Thoracic aorta (tissue), 2 donors: ENCODE measurements around the gene SLC7A6. TPM values are rescaled to one million over a fixed set of nuclear protein-coding genes. Genes with fewer than 3 reads are reported as not detected.

ENCODE experiments used
- ATAC-seq: fragments of 150-250 bp; one replicate; pipeline ENCODE4 v1.8.0; 2017; ENCODE audit warnings: low read depth; ENCODE audit not compliant: insufficient number of reproducible peaks, low FRiP score
- DNase-seq: peaks from one replicate; pipeline ENCODE4 v3.0.0-alpha.2; 2020; ENCODE audit warnings: low spot score
- H3K27ac ChIP-seq, 2 donors: fragments of 200-600 bp; sonication (generic); 1 replicate in 1 of 2; 2 replicates in 1 of 2; pipeline ENCODE4 v1.5.1; 2016; ENCODE audit warnings: mild to moderate bottlenecking in 2 of 2, moderate library complexity in 2 of 2
- H3K27me3 ChIP-seq: fragments of 200-600 bp; sonication (generic); replicated peaks from 2 replicates; pipeline ENCODE4 v1.6.0; 2016; ENCODE audit warnings: mild to moderate bottlenecking; ENCODE audit not compliant: insufficient read depth
- H3K36me3 ChIP-seq: fragments of 200-600 bp; sonication (generic); one replicate; pipeline ENCODE4 v1.5.1; 2016
- H3K4me1 ChIP-seq, 2 donors: fragments of 200-600 bp; sonication (generic); 1 replicate in 1 of 2; 2 replicates in 1 of 2; pipeline versions ENCODE4 v1.5.1 to v1.6.0; 2016; ENCODE audit warnings: low read depth in 2 of 2, mild to moderate bottlenecking in 1 of 2; ENCODE audit not compliant: control insufficient read depth in 1 of 2
- H3K4me3 ChIP-seq: fragments of 200-600 bp; sonication (generic); 2 replicates; pipeline ENCODE4 v1.5.1; 2016; ENCODE audit warnings: mild to moderate bottlenecking
- H3K9me3 ChIP-seq: fragments of 200-600 bp; sonication (generic); 2 replicates; pipeline ENCODE4 v1.5.1; 2016
- total RNA-seq, 2 donors: library from RNA; depleted of rRNA; stranded (reverse); fragments of >200 nt; gene quantifications; one replicate each; pipeline versions ENCODE4 v1.1.0 to v1.2.3, GENCODE V29; 2016
- TF ChIP-seq, protein P1 (sequence below): fragments of 200-600 bp; sonication (generic); IDR thresholded peaks from one replicate; pipeline ENCODE4 v1.5.1; 2019; ENCODE audit warnings: antibody characterized with exemption

The SLC7A6 gene
- total RNA-seq, 2 donors from 2014 or later, result 92.1 to 125 TPM

DNA sequence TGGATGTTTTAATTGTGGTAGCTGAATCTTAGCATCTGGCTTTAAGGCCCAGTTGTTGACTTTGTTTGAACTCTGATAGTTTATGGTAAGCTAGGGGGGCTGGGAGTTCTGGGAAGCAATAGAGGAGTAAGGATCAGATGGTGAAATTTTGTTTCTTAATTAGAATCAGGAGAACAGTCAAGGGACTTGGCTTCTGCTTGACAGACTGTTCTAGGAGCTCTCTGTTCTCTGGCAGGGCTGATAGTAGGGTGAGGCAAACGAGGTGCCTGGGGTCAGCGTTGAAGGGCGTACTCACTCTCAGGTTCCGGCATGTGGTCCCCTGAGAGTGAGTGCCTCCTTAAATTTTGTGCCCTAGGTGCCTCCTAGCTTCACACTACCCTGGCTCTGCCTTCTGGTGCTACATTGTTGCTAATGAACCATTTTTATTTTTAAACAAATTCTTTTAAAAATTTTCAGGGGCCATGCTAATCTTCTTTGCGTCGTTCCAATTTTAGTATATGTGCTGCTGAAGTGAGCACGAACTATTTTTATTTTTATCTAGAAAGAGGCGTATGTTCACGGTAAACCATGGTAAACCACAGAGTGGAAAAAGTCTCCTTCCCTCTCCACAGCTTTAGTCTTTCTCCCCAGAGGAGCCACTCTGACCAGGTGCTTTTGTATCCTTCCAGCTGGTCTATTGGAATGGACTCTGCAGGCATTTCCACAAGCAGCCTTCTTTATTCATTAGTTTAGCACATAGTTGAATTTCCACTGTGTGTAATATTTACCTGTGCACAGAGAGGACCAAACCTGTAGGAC is 19.7 kb downstream of the SLC7A6 start:
- H3K36me3 ChIP-seq, result peaks cover 5% of the 10 kb centered on the region
- DNase-seq (no peak), ATAC-seq (no peak)
- H3K9me3 ChIP-seq, result no peaks in the 10 kb centered on the region
- no peak overlapping the region for H3K4me3 ChIP-seq
- H3K27ac ChIP-seq, result peak overlapping the region; percentile 35 to 63
- H3K27me3 ChIP-seq, result no peaks in the 10 kb centered on the region
- peaks cover 39 to 54% of the 10 kb centered on the region in 2 donors for H3K4me1 ChIP-seq
- TF ChIP-seq, protein P1, sequence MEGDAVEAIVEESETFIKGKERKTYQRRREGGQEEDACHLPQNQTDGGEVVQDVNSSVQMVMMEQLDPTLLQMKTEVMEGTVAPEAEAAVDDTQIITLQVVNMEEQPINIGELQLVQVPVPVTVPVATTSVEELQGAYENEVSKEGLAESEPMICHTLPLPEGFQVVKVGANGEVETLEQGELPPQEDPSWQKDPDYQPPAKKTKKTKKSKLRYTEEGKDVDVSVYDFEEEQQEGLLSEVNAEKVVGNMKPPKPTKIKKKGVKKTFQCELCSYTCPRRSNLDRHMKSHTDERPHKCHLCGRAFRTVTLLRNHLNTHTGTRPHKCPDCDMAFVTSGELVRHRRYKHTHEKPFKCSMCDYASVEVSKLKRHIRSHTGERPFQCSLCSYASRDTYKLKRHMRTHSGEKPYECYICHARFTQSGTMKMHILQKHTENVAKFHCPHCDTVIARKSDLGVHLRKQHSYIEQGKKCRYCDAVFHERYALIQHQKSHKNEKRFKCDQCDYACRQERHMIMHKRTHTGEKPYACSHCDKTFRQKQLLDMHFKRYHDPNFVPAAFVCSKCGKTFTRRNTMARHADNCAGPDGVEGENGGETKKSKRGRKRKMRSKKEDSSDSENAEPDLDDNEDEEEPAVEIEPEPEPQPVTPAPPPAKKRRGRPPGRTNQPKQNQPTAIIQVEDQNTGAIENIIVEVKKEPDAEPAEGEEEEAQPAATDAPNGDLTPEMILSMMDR, result no peak

DNA sequence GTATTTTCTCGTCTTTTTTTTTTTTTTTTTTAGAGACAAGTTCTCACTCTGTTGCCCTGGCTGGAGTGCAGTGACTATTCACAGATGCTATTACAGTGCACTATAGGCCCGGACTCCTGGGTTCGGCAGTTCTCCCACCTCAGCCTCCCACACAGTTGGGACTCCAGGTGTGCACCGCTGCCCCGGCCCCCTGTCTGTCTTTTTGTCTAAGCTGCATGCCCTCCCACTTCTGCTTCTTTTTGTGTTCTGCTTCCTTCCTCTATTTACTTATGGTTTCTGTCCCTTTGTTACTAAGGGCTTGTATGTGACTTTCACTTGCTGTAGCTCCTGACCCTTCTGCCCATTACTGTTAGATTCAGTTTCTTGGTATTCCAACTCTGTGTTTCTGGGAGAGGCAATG is 20.5 kb downstream of the SLC7A6 start:
- H3K9me3 ChIP-seq, result no peaks in the 10 kb centered on the region
- H3K4me1 ChIP-seq, result peaks cover 47 to 62% of the 10 kb centered on the region in 2 donors

DNA sequence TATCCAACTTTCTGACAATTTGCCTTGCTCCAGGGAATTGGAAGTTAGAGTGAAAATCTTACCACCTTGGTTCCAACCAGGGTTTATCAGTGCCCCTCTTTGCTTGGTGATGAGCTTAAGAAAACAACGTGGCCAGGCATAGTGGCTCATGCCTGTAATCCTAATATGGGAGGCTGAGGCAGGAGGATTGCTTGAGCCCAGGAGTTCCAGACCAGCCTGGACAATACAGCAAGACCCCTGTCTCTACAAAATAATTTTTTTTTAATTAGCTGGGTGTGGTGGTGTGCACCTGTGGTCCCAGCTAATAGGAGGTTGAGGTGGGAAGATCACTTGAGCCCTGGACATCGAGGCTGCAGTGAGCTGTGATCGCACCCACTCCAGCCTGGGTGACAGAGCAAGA is 21.4 kb downstream of the SLC7A6 start:
- H3K4me1 ChIP-seq, result peaks cover 48 to 71% of the 10 kb centered on the region in 2 donors
- peak overlapping the region; percentile 5 to 17 for H3K27ac ChIP-seq
- H3K9me3 ChIP-seq, result no peaks in the 10 kb centered on the region
- H3K36me3 ChIP-seq, result peaks cover 11% of the 10 kb centered on the region
- H3K4me3 ChIP-seq, result no peak overlapping the region
- DNase-seq (no peak), ATAC-seq (no peak)
- TF ChIP-seq, protein P1, result no peak
- H3K27me3 ChIP-seq, result no peaks in the 10 kb centered on the region

More for the DNA sequence above, 20.5 kb downstream of the SLC7A6 start:
- Histone ChIP-seq H3K4me3 (no peak overlapping the region), H3K27ac (peak overlapping the region in 1 of 2 donors; percentile 16), H3K27me3 (no peaks in the 10 kb centered on the region), H3K36me3 (peaks cover 5% of the 10 kb centered on the region)
- no peak for ATAC-seq
- no peak for DNase-seq
- TF ChIP-seq, protein P1, result no peak

DNA sequence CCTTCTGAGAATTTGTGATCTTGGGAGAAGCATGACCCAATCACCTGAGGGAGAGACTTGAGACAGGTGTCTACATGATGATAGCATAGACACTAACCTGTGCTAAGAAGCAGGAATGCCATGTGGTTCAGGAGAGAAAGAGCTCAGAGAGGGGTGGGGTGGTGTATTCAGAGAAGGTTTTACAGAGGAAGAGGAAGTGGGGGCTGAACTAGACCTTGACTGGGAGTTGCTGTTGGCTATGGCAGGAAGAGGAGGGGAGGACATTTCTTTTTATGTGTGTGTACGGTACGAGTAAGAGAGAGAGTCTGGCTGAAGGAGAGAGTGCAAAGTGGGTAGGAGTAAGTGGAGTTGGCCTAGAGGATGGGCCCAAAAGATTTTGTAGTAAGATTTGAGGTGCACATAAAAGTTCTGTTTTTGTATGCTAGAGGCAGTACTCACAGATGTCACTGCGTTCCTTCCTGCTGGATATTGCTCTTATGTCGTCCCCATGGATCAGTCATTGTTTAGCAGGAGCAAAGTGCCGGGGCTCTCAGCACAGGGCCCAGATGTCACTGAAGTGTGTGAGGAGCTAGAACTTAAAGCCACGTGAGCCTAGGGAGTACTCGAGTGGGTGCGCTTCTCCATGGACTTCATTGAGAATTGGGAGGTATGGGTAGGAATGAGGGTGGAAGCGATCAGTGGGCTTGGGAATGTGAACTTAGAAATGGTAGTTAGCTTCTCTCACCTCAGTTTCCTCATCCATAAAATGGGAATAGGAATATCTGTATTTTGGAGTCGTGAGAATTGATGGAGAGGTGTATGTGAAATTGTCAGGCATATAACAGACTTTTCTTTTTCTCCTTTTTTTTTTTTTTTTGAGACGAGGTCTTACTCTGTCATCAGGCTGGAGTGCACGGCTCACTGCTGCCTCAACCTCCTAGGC is 22.1 kb downstream of the SLC7A6 start:
- Histone ChIP-seq H3K27me3 (no peaks in the 10 kb centered on the region), H3K4me3 (no peak overlapping the region), H3K27ac (peak overlapping the region; percentile 17 to 79), H3K9me3 (no peaks in the 10 kb centered on the region), H3K36me3 (peaks cover 17% of the 10 kb centered on the region), H3K4me1 (peaks cover 48 to 72% of the 10 kb centered on the region in 2 donors)
- TF ChIP-seq, protein P1, result no peak
- ATAC-seq, result no peak
- no peak for DNase-seq
